A549 (cell line): ENCODE results near the gene SLC40A1. TPM values are rescaled to one million over a fixed set of nuclear protein-coding genes. Genes with fewer than 3 reads are reported as not detected.
A peak's percentile ranks its signal among the peaks of the same experiment; 100 is the strongest.

ENCODE experiments used
- ATAC-seq, 2 experiments: fragments of 200-7000 bp in 1 of 2; fragments of >200 bp in 1 of 2; cut with Nextera tagmentation in 1 of 2; cut with Tn5 transposase in 1 of 2; 3 replicates each; pipeline versions ENCODE4 v1.8.0 to v1.9.1; 2018 to 2020; ENCODE audit warnings: mild to moderate bottlenecking in 1 of 2, moderate library complexity in 1 of 2
- CTCF ChIA-PET: fragments of 300-600 bp; sonication (Branson Sonifier 250); formaldehyde crosslinking; extraction: SDS; loops from one replicate; lab custom pipeline; 2021; ENCODE audit warnings: antibody characterized with exemption, inconsistent platforms; lab: Yijun Ruan, JAX
- POLR2A ChIA-PET: fragments of 350-600 bp; formaldehyde crosslinking; extraction: SDS; loops from one replicate; lab custom pipeline; 2021; ENCODE audit warnings: antibody characterized with exemption, inconsistent platforms; lab: Yijun Ruan, JAX
- DNase-seq, 2 experiments: peaks; one replicate each; pipeline versions ENCODE4 v3.0.0 to v3.0.0-alpha.2; 2011 to 2016; ENCODE audit warnings: low read depth in 1 of 2, low spot score in 1 of 2
- FAIRE-seq: peaks from 2 replicates; lab custom pipeline; 2011; peaks lifted over from hg19 to GRCh38; lab: Jason Lieb, UNC
- H3K27ac ChIP-seq, 2 experiments: fragments of >200 bp; sonication (Bioruptor Twin); formaldehyde crosslinking; 3 replicates each; pipeline ENCODE4 v1.5.1; 2016 to 2017
- H3K4me1 ChIP-seq: fragments of >200 bp; sonication (Bioruptor Twin); formaldehyde crosslinking; 3 replicates; pipeline ENCODE4 v1.6.1; 2016
- H3K4me2 ChIP-seq: fragments of >200 bp; sonication (Bioruptor Twin); formaldehyde crosslinking; 3 replicates; pipeline ENCODE4 v1.6.1; 2016
- H3K4me3 ChIP-seq: fragments of >200 bp; sonication (Bioruptor Twin); formaldehyde crosslinking; 3 replicates; pipeline ENCODE4 v1.5.1; 2016
- H3K9me3 ChIP-seq: fragments of >200 bp; sonication (Bioruptor Twin); formaldehyde crosslinking; 3 replicates; pipeline ENCODE4 v1.6.1; 2016
- BHLHE40 ChIP-seq: IDR thresholded peaks from 2 replicates; pipeline ENCODE4 v1.6.1; 2012; ENCODE audit warnings: low read depth, low read length, inconsistent platforms
- CBX8 ChIP-seq: fragments of 200-600 bp; sonication (generic); IDR thresholded peaks from 2 replicates; pipeline ENCODE4 v1.6.1; 2016
- CEBPB ChIP-seq, 2 experiments: fragments of >200 bp in 1 of 2; sonication (Bioruptor Twin) in 1 of 2; formaldehyde crosslinking in 1 of 2; IDR thresholded peaks; 2 replicates each; pipeline ENCODE4 v1.6.1; 2012 to 2016
- EHF ChIP-seq: fragments of 250-450 bp; sonication (Bioruptor Pico); IDR thresholded peaks from 2 replicates; pipeline ENCODE4 v1.5.0; 2020; ENCODE audit warnings: mild to moderate bottlenecking
- EHMT2 ChIP-seq: fragments of 200-600 bp; sonication (generic); IDR thresholded peaks from 2 replicates; pipeline ENCODE4 v1.6.1; 2016; ENCODE audit warnings: antibody characterized with exemption, low read depth, mild to moderate bottlenecking, moderate library complexity
- ESRRA ChIP-seq: fragments of 150-350 bp; IDR thresholded peaks from 2 replicates; pipeline ENCODE4 v1.6.1; 2014; ENCODE audit warnings: mild to moderate bottlenecking, low read length, borderline replicate concordance
- FOSB ChIP-seq: fragments of 250-450 bp; sonication (Bioruptor Pico); IDR thresholded peaks from 2 replicates; pipeline ENCODE4 v1.5.0; 2020; ENCODE audit warnings: mild to moderate bottlenecking, moderate library complexity
- FOSL2 ChIP-seq, 2 experiments: fragments of 450-650 bp in 1 of 2; fragments of >200 bp in 1 of 2; sonication (Bioruptor Twin) in 1 of 2; formaldehyde crosslinking; IDR thresholded peaks; 2 replicates each; pipeline versions ENCODE4 v1.5.0 to v1.6.1; 2016 to 2020; ENCODE audit warnings: mild to moderate bottlenecking in 1 of 2, moderate library complexity in 1 of 2
- FOXS1 ChIP-seq: fragments of 250-450 bp; sonication (Bioruptor Pico); IDR thresholded peaks from 2 replicates; pipeline ENCODE4 v1.5.0; 2020; ENCODE audit warnings: mild to moderate bottlenecking, moderate library complexity
- GATA3 ChIP-seq: IDR thresholded peaks from 2 replicates; pipeline ENCODE4 v1.6.1; 2012; ENCODE audit warnings: borderline replicate concordance
- HOXA7 ChIP-seq: fragments of 250-450 bp; sonication (Bioruptor Pico); IDR thresholded peaks from 2 replicates; pipeline ENCODE4 v1.5.0; 2020; ENCODE audit warnings: mild to moderate bottlenecking, moderate library complexity
- HOXB13 ChIP-seq: fragments of 250-450 bp; sonication (Bioruptor Pico); IDR thresholded peaks from 2 replicates; pipeline ENCODE4 v1.5.0; 2020; ENCODE audit warnings: low read depth, mild to moderate bottlenecking, moderate library complexity
- JUNB ChIP-seq: fragments of >200 bp; sonication (Bioruptor Twin); formaldehyde crosslinking; IDR thresholded peaks from 2 replicates; pipeline ENCODE4 v1.6.1; 2016
- KDM1A ChIP-seq: fragments of 200-600 bp; sonication (generic); IDR thresholded peaks from 2 replicates; pipeline ENCODE4 v1.6.1; 2016; ENCODE audit warnings: low read depth, mild to moderate bottlenecking
- KDM5A ChIP-seq: fragments of 200-600 bp; sonication (generic); IDR thresholded peaks from 2 replicates; pipeline ENCODE4 v1.6.1; 2016; ENCODE audit warnings: antibody characterized with exemption, mild to moderate bottlenecking
- MAZ ChIP-seq: fragments of 150-350 bp; IDR thresholded peaks from 2 replicates; pipeline ENCODE4 v1.6.1; 2014; ENCODE audit warnings: antibody characterized with exemption, low read depth, low read length, borderline replicate concordance
- NR3C1 ChIP-seq: fragments of >200 bp; sonication (Bioruptor Twin); formaldehyde crosslinking; IDR thresholded peaks from 3 replicates; pipeline ENCODE4 v1.6.1; 2017
- PHF8 ChIP-seq: fragments of 200-600 bp; sonication (generic); IDR thresholded peaks from 2 replicates; pipeline ENCODE4 v1.6.1; 2016; ENCODE audit warnings: low read depth, mild to moderate bottlenecking, antibody characterized with exemption, moderate library complexity, borderline replicate concordance
- POLR2A ChIP-seq: IDR thresholded peaks from 2 replicates; pipeline ENCODE4 v1.6.1; 2012; ENCODE audit warnings: mild to moderate bottlenecking, low read length
- RAD21 ChIP-seq, 2 experiments: fragments of >200 bp in 1 of 2; sonication (Bioruptor Twin) in 1 of 2; formaldehyde crosslinking in 1 of 2; IDR thresholded peaks in 1 of 2; conservative IDR thresholded peaks in 1 of 2; 2 replicates in 1 of 2; 3 replicates in 1 of 2; pipeline ENCODE4 v1.6.1; 2012 to 2018; ENCODE audit warnings: inconsistent platforms in 1 of 2
- RARB ChIP-seq: fragments of 250-450 bp; sonication (Bioruptor Pico); IDR thresholded peaks from 2 replicates; pipeline ENCODE4 v1.8.0; 2021; ENCODE audit warnings: mild to moderate bottlenecking, moderate library complexity
- SREBF2 ChIP-seq: fragments of 450-650 bp; IDR thresholded peaks from 2 replicates; pipeline ENCODE4 v1.6.1; 2014; ENCODE audit warnings: mild to moderate bottlenecking, moderate library complexity
- ZFP36 ChIP-seq: fragments of 450-650 bp; IDR thresholded peaks from 2 replicates; pipeline ENCODE4 v1.6.1; 2014; ENCODE audit warnings: borderline replicate concordance; ENCODE audit not compliant: partially characterized antibody
- ZSCAN20 ChIP-seq: fragments of 250-450 bp; sonication (Bioruptor Pico); IDR thresholded peaks from 2 replicates; pipeline ENCODE4 v1.8.0; 2022; ENCODE audit warnings: mild to moderate bottlenecking, moderate library complexity
- WGBS: methylation state at CpG from one replicate; pipeline ENCODE4 v1.1.6; 2017; ENCODE audit errors: missing lambda C conversion rate; 5-methylcytosine and 5-hydroxymethylcytosine counted together
- polyA plus RNA-seq, 4 experiments: library from polyadenylated mRNA; depleted of rRNA in 3 of 4; stranded (reverse); fragments of >200 nt; fragmentation: RNase III in 1 of 4; extraction: RNeasy Plus Mini Kit Qiagen cat#74134 plus additional on column Dnase treatment in 1 of 4; gene quantifications; 2 replicates in 3 of 4; 3 replicates in 1 of 4; pipeline ENCODE4 v1.2.3, GENCODE V29; 2011 to 2017
- TF ChIP-seq, protein P1 (sequence below): IDR thresholded peaks from 2 replicates; pipeline ENCODE4 v1.6.1; 2012; ENCODE audit warnings: low read depth, borderline replicate concordance
- TF ChIP-seq, protein P2 (sequence below): IDR thresholded peaks from 2 replicates; pipeline ENCODE4 v1.6.1; 2012
- TF ChIP-seq, protein P3 (sequence below): fragments of >200 bp; sonication (Bioruptor Twin); formaldehyde crosslinking; IDR thresholded peaks from 2 replicates; pipeline ENCODE4 v1.6.1; 2016
- TF ChIP-seq, protein P4 (sequence below): fragments of 250-450 bp; sonication (Bioruptor Pico); IDR thresholded peaks from 2 replicates; pipeline ENCODE4 v1.5.0; 2020; ENCODE audit warnings: low read depth, mild to moderate bottlenecking, moderate library complexity
- TF ChIP-seq, protein P5 (sequence below): fragments of 450-650 bp; IDR thresholded peaks from 2 replicates; pipeline ENCODE4 v1.6.1; 2014; ENCODE audit warnings: antibody characterized with exemption

SLC40A1 gene
- polyA plus RNA-seq, 2 of the 4 experiments (the other 2 are of a cell fraction): 8.2 to 12.3 TPM

DNA sequence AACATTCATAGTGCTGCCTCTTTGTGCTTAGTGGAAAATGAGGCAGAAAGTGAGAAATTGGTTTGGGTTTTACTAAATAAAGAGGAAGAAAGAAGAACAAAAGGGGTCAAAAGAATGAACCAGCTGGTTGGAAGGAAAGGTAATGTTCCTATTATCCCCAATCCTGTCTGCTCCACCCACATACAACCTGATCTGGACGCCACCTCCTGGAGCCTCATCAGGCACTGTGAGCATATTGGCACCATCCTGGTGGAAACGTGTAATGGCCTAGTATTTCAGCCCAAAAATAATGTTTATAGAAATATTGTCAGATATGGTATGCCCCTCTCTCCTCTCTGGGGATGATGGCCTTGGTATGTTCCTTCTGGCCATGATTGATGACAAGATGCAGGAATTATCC is 45.0 kb upstream of the SLC40A1 start:
- DNase-seq (no peak), ATAC-seq (peak in 1 of 2 experiments; percentile 43; a peak in 2 of 6 replicates)
- 69% methylated on average over 2 of the region's 2 CpGs for WGBS
- POLR2A ChIA-PET: interaction anchor here (2.0 kb wide), 1 partner anchor 45 kb away, joined by 9 read pairs; the partner anchor contains the start of gene SLC40A1
- H3K4me1 ChIP-seq: peaks cover 8% of the 10 kb centered on the region; the same call in 1 of the 3 replicates
- H3K4me2 ChIP-seq: no peak overlapping the region
- CTCF ChIA-PET: interaction anchor here (1.1 kb wide), 1 partner anchor 35 kb away, joined by 3 read pairs; no protein-coding TSS in a partner anchor
- H3K9me3 ChIP-seq: no peaks in the 10 kb centered on the region
- no peak overlapping the region for H3K4me3 ChIP-seq
- no peak for TF ChIP-seq HOXB13 (CRISPR knock-in tag)
- TF ChIP-seq RARB (CRISPR knock-in tag): no peak
- TF ChIP-seq FOSB (CRISPR knock-in tag): no peak
- no peak for TF ChIP-seq EHF (CRISPR knock-in tag)
- no peak for TF ChIP-seq KDM5A
- no peak for TF ChIP-seq NR3C1
- no peak for TF ChIP-seq ZSCAN20
- TF ChIP-seq FOXS1: no peak
- TF ChIP-seq, all 56 proteins: peak for 0
- H3K27ac ChIP-seq: no peak overlapping the region
- no peak for FAIRE-seq

DNA sequence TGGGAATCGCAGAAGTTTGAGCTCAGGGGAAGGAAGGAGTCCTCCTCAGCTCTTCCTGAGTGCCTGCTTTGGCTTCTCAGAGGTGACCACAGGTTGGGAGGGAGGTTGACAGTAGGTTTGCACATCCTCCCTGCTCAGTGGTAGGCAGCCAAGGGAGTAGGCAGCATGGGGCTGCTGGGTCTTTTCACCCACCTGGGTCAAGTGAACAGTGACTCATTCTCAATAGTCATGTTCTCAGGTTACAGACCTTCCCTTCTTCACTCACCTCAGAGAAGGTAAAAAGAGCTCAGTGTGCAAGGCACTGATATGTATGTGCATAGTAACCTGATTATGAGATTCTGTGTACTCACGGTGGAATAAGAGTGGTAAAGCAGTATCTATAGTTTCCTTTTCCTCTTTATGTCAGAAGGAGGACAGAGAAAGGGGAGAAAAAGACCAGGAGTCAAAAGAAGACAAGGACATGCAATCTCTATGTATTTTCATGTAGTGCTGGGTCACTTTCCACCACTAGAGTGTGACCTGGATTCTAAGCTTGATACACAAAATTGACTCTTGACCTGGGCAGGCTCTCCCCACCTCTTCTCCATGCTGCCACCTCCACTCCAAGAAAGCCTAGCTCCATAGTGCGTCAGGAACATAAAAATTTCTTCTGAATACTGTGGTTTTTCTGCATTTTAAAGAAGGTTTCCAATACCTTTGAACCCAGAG is 44.2 kb upstream of the SLC40A1 start:
- 82% methylated on average over 3 of the region's 3 CpGs for WGBS
- Histone ChIP-seq H3K27ac (no peak overlapping the region), H3K4me3 (no peak overlapping the region), H3K4me1 (0 out of 3 replicates have a peak, but pooled peaks cover 4% of the 10 kb centered on the region), H3K4me2 (no peak overlapping the region), H3K9me3 (no peaks in the 10 kb centered on the region)
- CTCF ChIA-PET: interaction anchor here (0.8 to 1.2 kb wide), 4 partner anchors 8 to 40 kb away, joined by 3 read pairs; no protein-coding TSS in a partner anchor
- DNase-seq (no peak), FAIRE-seq (no peak), ATAC-seq (peak; percentile 23 to 41; a peak in 3 of 6 replicates)
- TF ChIP-seq SREBF2 (no peak), KDM1A (no peak), EHMT2 (no peak), FOSB (CRISPR knock-in tag) (no peak), ESRRA (no peak), GATA3 (no peak), CBX8 (no peak), HOXA7 (CRISPR knock-in tag) (no peak), FOSL2 (IDR thresholded peaks at IDR 0.05) (no peak), FOSL2 (CRISPR knock-in tag; IDR thresholded peaks at IDR 0.05) (no peak), CEBPB (IDR thresholded peaks at IDR 0.05) (no peak), MAZ (no peak)
- TF ChIP-seq, protein P1, sequence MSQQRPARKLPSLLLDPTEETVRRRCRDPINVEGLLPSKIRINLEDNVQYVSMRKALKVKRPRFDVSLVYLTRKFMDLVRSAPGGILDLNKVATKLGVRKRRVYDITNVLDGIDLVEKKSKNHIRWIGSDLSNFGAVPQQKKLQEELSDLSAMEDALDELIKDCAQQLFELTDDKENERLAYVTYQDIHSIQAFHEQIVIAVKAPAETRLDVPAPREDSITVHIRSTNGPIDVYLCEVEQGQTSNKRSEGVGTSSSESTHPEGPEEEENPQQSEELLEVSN: no peak
- TF ChIP-seq, protein P2, sequence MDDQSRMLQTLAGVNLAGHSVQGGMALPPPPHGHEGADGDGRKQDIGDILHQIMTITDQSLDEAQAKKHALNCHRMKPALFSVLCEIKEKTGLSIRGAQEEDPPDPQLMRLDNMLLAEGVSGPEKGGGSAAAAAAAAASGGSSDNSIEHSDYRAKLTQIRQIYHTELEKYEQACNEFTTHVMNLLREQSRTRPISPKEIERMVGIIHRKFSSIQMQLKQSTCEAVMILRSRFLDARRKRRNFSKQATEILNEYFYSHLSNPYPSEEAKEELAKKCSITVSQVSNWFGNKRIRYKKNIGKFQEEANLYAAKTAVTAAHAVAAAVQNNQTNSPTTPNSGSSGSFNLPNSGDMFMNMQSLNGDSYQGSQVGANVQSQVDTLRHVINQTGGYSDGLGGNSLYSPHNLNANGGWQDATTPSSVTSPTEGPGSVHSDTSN: no peak
- TF ChIP-seq, protein P3, sequence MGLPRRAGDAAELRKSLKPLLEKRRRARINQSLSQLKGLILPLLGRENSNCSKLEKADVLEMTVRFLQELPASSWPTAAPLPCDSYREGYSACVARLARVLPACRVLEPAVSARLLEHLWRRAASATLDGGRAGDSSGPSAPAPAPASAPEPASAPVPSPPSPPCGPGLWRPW: no peak
- POLR2A ChIA-PET: interaction anchor here (1.0 kb wide), 1 partner anchor 44 kb away, joined by 3 read pairs; the partner anchor contains the start of gene SLC40A1

DNA sequence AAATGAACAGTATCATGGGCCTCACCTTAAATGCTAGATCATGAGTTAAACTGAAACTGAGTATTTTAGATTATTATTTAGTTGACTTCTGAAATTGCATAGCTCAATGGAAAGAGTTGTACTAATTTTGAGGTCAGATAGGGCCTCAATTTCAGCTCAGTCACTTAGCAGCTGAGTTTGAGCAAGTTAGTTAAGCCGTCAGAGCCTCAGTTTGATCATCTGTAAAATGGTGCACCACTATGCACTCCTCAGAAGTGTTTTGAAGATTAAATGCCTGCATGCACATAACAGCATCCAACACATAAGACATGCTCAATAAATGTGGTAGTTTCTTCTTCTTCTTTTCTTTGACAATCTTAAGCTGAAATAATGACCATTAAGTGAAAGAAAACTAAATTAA is 42.5 kb upstream of the SLC40A1 start:
- POLR2A ChIA-PET: interaction anchor here (0.6 kb wide), 1 partner anchor 9 kb away, joined by 3 read pairs; no protein-coding TSS in a partner anchor
- WGBS: 73% methylated on average over 1 of the region's 1 CpG
- ATAC-seq: no peak
- TF ChIP-seq ZSCAN20: no peak
- TF ChIP-seq, protein P4, sequence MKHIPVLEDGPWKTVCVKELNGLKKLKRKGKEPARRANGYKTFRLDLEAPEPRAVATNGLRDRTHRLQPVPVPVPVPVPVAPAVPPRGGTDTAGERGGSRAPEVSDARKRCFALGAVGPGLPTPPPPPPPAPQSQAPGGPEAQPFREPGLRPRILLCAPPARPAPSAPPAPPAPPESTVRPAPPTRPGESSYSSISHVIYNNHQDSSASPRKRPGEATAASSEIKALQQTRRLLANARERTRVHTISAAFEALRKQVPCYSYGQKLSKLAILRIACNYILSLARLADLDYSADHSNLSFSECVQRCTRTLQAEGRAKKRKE (CRISPR knock-in tag): no peak
- TF ChIP-seq, protein P1: no peak
- TF ChIP-seq POLR2A: no peak
- no peak for TF ChIP-seq ZFP36
- no peak for TF ChIP-seq BHLHE40
- TF ChIP-seq PHF8: no peak
- TF ChIP-seq, protein P5, sequence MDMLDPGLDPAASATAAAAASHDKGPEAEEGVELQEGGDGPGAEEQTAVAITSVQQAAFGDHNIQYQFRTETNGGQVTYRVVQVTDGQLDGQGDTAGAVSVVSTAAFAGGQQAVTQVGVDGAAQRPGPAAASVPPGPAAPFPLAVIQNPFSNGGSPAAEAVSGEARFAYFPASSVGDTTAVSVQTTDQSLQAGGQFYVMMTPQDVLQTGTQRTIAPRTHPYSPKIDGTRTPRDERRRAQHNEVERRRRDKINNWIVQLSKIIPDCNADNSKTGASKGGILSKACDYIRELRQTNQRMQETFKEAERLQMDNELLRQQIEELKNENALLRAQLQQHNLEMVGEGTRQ: no peak
- TF ChIP-seq JUNB: no peak
- no peak for TF ChIP-seq NR3C1
- no peak for TF ChIP-seq RAD21 (conservative IDR thresholded peaks at IDR 0.05 in 1 of 2, IDR thresholded peaks at IDR 0.05 in 1 of 2)
- TF ChIP-seq, all 56 proteins: peak for 0
- FAIRE-seq (no peak), DNase-seq (no peak)
- no peak overlapping the region for H3K4me3 ChIP-seq
- no peak overlapping the region for H3K27ac ChIP-seq
- H3K4me2 ChIP-seq: no peak overlapping the region
- no peaks in the 10 kb centered on the region for H3K9me3 ChIP-seq
- peaks cover 5% of the 10 kb centered on the region; the same call in 2 of the 3 replicates for H3K4me1 ChIP-seq
- CTCF ChIA-PET: no interaction called here
